HG03280 (cell line): ENCODE results near the gene SARM1.

ENCODE experiments used
- ATAC-seq: cut with Tn5 transposase; IDR thresholded peaks from one replicate; pipeline ENCODE4 v1.9.1; 2021; ENCODE audit warnings: mild to moderate bottlenecking, moderate library complexity; ENCODE audit not compliant: unreplicated experiment

Gene SARM1

GRCh38 chr17:28340374-28340773, 31.1 kb upstream of the SARM1 start:
- ATAC-seq = no peak

GRCh38 chr17:28341516-28341915, 30.0 kb upstream of the SARM1 start:
- ATAC-seq = no peak

- no peak for ATAC-seq
Observed at GRCh38 chr17:28342313-28342712, 29.2 kb upstream of the SARM1 start.

DNA sequence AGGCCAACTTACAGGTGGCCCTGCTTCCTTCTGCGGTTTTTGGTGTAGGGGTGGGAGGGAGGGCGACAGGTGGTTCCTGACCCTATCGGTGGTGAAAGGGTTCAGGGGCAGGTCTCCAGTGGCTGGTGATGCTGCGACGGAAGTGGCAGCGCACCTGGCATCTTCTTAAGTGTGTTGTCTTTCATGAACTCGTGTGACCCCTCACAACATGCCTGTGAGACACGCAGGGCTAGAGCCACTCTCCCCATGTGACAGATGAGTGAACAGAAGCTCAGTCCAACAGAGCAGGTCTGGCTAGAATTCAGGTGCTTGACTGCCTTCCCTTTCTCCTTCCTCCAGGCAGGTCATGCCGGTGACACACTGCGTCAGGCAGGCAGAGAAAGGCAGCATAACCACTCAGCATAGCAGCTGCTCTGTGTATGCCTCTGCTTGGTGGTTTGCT, 28.0 kb upstream of the SARM1 start:
- ATAC-seq = no peak

GRCh38 chr17:28344011-28344410, 27.5 kb upstream of the SARM1 start:
- ATAC-seq = no peak

GRCh38 chr17:28344435-28344901, 27.0 kb upstream of the SARM1 start:
- no peak for ATAC-seq

- ATAC-seq = no peak
Observed at GRCh38 chr17:28345419-28346198, 25.9 kb upstream of the SARM1 start.

DNA sequence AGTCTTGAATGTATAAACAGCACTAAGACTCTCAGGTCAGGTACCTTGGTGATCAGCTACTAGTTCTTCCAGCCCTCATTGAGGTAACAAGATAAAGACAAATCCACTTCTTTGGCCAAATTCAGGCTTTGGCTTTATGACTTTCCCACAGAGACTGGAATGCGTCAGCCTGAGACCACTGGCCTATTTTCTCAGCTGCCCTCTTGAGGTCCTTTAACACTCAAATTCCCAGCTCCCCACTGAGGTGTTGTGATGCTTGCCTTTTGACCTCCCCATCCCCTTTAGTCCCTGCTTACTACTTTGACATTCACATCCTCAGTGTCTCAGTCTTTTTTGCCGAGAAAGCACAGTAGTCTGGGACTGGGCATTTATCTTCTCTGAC, 25.3 kb upstream of the SARM1 start:
- no peak for ATAC-seq

GRCh38 chr17:28346746-28347246, 24.7 kb upstream of the SARM1 start:
- no peak for ATAC-seq

- ATAC-seq = no peak
Observed at GRCh38 chr17:28347261-28347891, 24.1 kb upstream of the SARM1 start.

DNA sequence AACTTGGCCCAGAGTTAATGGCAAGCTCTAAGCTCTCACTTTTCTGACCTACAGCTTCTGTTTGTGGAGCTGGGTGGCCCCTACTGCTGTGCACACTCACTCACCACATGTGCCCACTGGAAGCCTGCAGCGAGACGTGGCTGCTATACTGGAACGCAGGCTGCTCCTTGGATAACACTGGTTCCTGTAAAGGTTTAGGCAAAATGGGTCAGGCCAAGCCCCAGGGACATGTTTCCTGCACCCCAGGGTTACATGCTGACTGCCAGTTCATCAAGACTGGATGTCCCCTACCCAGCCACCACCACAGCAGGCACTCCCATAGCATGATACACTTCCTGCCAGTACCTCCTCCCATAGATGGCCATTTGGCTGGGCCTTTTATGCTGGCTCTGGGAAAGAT, 22.5 kb upstream of the SARM1 start:
- no peak for ATAC-seq

- no peak for ATAC-seq
Observed at GRCh38 chr17:28350271-28350670, 21.2 kb upstream of the SARM1 start.

DNA sequence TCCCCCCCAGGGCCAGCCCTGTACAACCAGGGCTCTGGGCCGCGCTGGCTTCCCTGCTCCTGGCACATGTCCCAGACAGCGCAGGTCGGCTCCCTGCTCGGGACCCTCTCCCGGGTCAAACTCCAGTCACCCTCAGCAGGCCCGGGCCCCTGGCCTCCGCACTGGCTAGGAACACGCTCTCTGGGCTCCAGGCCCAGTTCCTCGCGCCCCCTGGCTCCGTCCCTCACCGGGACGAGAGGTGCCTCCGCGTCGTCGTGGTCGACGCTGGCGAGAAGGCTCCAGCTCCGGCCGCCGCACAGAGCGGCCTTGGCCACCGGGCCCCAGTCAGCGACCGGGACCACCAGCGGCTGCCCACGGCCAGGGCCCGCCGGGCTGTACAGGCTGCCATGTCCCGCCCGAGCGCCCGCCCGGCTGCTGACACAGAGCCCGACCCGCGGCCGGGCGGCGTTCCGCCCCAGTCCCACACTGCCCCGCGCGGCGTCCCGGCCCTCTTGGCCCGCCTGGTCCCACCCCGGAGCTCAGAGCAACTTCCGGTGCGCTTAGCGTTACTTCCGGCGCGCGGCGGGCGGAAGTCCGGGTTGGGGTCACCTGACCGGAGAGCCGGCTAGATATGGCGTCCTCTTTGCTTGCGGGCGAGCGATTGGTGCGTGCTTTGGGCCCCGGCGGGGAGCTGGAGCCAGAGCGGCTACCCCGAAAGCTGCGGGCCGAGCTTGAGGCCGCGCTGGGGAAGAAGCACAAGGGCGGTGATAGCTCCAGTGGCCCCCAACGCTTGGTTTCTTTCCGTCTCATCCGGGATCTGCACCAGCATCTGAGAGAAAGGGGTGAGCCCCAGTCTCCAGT, 14.2 kb upstream of the SARM1 start, which contains the start of gene POLDIP2:
Gene POLDIP2 (minus strand): TSS at position 467 of the 840 bp plus-strand sequence. CDS start 79 bp downstream, at position 388.
- peak; percentile 96 for ATAC-seq

GRCh38 chr17:28357901-28358197, 13.6 kb upstream of the SARM1 start:
- ATAC-seq = no peak

- no peak for ATAC-seq
Observed at GRCh38 chr17:28363186-28363585, 8.3 kb upstream of the SARM1 start.

GRCh38 chr17:28363776-28364650, 7.5 kb upstream of the SARM1 start:
- ATAC-seq = no peak

DNA sequence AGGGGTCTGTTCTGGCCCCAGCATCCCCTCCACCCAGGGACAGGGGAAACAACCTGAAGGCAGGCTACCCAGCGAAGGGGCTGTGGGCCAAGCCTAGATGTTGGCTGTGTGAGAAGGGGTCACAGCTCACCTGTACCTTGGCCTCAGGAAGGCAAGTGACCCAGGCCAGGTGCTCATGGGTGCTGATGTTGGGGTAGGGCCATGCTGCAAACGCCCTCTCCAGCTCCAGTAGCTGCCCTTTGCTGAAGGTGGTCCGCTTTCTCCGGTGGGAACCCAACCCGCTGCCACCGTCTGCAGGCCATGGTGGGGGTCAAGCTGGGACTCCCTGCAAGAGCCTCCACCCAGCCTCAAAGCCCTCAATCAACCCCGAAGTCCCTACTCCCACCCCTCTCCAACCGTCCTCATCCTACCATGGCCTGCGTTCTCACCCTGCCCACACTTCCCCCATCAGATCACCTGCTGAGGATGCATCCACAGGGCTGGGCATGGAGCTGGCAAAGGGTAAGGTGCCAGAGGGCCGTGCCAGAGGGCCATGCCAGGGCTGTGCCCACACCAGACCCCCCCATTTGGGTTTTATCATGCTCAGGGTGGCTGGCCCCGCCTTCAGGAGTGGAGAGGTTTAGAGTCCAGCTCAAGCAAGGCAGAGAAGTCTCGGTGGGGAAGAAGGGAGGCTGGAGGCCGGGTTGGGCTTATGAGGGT, 6.7 kb upstream of the SARM1 start, which contains the start of gene SEBOX:
Gene SEBOX (minus strand): TSS at position 535 of the 699 bp plus-strand sequence. CDS start 48 bp downstream, at position 487.
- no peak for ATAC-seq

DNA sequence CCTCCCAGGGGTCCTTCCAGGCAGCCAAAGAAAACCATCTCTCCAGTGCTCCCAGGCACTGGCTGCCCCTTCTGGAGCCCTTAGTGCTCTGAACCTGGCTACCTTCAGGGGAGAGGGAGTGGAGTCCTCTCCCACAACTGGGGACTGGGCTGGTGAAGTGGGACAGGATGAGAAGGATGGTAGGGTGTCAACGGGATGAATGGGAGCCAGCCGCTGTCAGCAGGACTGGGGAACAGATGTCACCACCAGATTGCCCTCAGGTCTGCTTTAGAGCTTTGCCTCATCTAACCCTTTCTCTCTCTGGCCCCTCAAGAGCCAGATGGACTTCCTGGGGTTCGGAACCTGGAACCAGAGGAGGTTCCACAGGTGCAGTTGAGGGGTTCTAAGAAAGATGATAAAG, 6.0 kb upstream of the SARM1 start:
- no peak for ATAC-seq

DNA sequence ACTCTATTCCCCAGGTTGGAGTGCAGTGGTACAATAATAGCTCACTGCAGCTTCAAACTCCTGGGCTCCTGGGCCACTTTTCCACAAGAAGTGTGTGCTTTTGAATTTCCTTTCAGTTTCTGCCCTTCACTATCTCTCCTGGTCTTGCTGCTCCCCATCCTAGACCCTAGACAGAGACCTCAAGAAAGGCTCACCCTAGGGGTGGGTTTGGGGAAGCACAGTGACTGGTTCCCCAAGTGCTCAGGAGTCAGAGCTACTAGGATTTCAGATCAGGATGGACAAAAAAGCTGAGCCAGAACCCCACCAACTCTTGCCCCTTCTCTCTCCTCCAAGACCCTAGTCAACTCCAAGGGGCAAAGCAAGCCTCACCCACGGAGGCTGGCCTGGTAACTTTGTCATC, 4.9 kb upstream of the SARM1 start:
- ATAC-seq = no peak
